Left ventricle myocardium superior (tissue), 1 donor: ENCODE results near the gene PAK3. TPM values are rescaled to one million over a fixed set of nuclear protein-coding genes. Genes with fewer than 3 reads are reported as not detected.
A peak's percentile ranks its signal among the peaks of the same experiment; 100 is the strongest.

ENCODE experiments used
- ATAC-seq: fragments of 200-7000 bp; cut with Tn5 transposase; one replicate; pipeline ENCODE4 v1.9.1; 2020; ENCODE audit warnings: mild to moderate bottlenecking, moderate library complexity
- DNase-seq: peaks from one replicate; pipeline ENCODE4 v3.0.0-alpha.2; 2020
- intact Hi-C: fragments of 100-400 bp; cut with micrococcal nuclease; formaldehyde crosslinking; loops from one replicate; pipeline ENCODE4 v1.11.0; 2022
- total RNA-seq: library from RNA; stranded (reverse); fragmentation: NEBNext Ultra II Directional; extraction: Animal tissue kit (Norgen Biotek cat#: 25700); gene quantifications from one replicate; pipeline ENCODE4 v1.2.1, GENCODE V29; 2021
- donor health status: DM: no; HTN: yes; CAD: no; lungs with severe emphysema.

PAK3 gene
- total RNA-seq, 1 donor from 2014 or later: 0.64 TPM

DNA sequence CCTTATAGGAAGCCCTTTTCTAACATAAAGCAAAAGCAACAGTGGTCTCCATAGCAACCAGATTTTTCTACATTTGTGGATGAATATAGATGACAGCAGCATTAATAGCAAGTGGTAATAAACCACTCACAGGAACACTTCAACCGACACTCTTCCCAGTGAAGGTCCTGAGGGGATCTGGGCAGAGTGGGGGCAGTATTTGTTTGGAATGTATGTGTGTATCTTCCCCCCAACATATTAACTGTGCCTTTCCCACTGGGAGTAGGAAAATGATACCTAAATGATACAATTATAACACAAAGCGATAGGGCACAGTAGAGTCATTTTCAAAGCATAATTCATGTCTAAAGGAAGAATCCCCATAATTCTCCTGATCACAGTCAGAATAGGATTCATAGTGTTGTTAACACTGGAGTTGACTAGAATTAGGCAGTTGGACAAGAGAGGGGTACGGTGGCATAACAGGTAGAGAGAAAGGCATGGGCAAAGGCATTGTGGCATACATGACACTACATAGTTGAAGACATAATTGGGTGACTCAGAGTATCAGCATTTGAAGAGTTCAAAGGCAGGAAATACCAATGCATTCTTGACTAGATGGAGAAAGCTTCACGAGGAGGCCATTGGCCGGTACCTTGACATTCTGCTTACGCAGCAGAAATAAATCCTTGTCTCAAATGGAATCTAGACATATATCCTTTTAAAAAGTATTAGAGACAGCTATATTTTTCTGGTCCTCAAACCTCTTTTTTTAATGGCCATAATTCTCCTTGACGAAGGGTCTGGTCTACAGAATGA, 159.1 kb downstream of the PAK3 start:
- intact Hi-C loops: no loop called here
- DNase-seq: no peak

GRCh38 chrX:111257733-111258132, 161.7 kb downstream of the PAK3 start:
- peak; percentile 30 for ATAC-seq
- intact Hi-C loops: no loop called here
- DNase-seq: no peak

More for the DNA sequence above, 159.1 kb downstream of the PAK3 start:
- ATAC-seq: no peak

DNA sequence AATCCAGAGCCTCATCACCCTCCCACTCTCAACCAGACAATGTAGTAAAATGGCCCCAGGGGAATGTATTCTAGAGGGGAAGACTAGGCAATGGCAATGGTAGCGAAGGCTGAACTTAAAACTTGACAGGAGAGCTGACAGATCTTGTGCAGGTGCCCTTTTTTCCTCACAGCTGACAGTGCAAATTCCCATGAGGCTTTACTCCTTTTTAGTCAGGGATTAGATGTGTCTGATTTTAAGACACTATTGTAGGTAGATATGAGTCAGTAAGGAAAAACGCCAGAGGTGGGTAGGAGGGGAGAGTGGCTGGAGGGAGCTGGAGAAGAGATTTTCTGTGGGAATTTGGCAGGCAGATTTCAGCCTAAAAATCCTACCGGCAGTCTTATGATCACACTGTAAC, 163.6 kb downstream of the PAK3 start:
- DNase-seq (no peak), ATAC-seq (no peak)
- intact Hi-C loops: no loop called here

DNA sequence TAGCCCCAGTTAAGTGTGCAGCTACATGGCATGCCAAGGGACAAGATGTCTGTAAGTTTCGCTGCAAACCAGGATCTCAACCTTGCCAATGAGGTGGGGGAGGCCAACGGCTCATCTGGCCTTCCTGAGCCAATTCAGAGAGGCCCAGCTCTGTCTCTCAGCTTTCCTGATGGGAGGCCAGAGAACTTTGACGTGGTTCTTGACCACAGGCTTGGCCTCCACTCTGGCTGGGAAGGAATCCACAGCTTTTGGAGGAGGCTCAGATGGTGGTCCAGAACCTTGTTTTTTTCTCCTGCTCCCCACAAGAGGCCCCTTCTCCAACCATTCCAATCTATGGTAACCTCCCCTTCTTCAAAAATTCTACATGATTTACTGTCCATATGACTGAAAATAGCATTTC, 164.5 kb downstream of the PAK3 start:
- DNase-seq: no peak
- intact Hi-C loops: loop anchor here (10.0 kb wide), 1 partner anchor 184 kb away; no protein-coding TSS in a partner anchor
- no peak for ATAC-seq

DNA sequence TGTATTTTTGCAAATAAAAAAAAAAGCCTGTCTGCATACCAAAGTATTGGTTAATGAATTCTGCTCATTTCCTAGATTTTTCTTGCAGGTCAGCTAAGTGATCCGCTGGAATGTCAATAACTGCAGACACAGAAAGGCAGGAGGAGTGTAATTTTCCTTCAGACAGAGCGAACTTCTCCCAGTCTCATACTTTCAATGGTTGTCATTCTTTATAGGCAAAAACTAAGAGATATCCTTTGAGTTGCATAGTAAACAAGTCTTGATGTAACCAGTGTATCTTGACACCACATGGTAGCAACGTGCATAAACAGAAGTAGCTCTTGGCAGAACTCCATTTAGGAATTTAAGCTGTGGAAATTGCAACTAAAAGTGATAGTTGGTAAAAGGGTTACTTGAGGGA, 166.1 kb downstream of the PAK3 start:
- intact Hi-C loops: loop anchor here (10.0 kb wide), 1 partner anchor 183 kb away; no protein-coding TSS in a partner anchor
- ATAC-seq: no peak
- no peak for DNase-seq

DNA sequence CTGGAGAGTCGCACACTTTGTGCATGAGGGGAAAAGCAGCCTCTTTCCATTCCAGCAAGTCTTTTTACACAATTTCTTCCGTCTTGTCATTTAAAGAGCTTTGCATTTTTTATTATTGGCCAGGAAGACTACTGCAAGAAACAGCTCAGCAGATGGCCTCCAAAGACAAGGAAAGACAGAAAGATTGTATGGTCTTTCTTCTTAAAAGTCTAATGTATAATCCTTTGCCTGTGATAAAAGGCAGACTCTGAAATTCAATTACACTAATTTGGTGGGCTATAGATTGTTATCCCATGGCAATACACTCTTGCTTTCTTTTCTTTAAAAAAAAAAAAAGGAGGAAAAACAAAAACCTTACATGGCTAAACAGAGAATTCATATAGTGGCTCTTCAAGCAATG, 168.4 kb downstream of the PAK3 start:
- intact Hi-C loops: loop anchor here (10.0 kb wide), 1 partner anchor 180 kb away; no protein-coding TSS in a partner anchor
- no peak for ATAC-seq
- DNase-seq: no peak

- DNase-seq: no peak
- intact Hi-C loops: loop anchor here (10.0 kb wide), 1 partner anchor 179 kb away; no protein-coding TSS in a partner anchor
- no peak for ATAC-seq
These were observed 169.5 kb downstream of the PAK3 start for GRCh38 chrX:111265486-111265885.

DNA sequence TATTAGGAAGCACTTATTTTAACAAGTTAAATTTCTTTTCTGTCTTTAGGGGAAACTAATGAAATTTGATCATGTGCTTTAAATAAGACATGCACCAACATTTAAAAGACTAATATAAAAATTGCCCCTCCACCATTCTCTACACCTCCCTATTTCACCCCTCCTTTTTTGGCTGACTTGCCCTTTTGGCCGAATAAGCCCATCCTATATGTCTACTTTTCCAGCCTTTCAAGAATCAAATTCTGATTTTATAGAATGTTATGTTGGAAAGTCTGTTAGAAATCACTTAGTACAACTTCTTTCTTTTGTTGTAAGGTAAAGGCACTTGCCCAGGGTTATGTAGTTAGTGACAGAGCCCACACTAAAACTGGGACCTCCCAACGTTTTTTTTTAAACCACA, 172.5 kb downstream of the PAK3 start:
- DNase-seq: no peak
- intact Hi-C loops: loop anchor here (10.0 kb wide), 1 partner anchor 176 kb away; no protein-coding TSS in a partner anchor
- no peak for ATAC-seq

GRCh38 chrX:111270339-111270738, 174.3 kb downstream of the PAK3 start, which contains the start of gene CAPN6:
Gene CAPN6, minus strand, starts transcription at chrX:111270483. Its CDS starts 6,547 bp downstream, at chrX:111263936.
- intact Hi-C loops: no loop called here
- DNase-seq: peak; percentile 18
- no peak for ATAC-seq

Other genes with a start within 250 kb of the PAK3 start
- gene CAPN6, start 174.3 kb downstream of the PAK3 start, total RNA-seq: not detected